Small intestine (tissue), 16 donors: ENCODE results near the gene NFKBIB. TPM values are rescaled to one million over a fixed set of nuclear protein-coding genes. Genes with fewer than 3 reads are reported as not detected.
A peak's percentile ranks its signal among the peaks of the same experiment; 100 is the strongest.

Source experiments
- DNase-seq, 2 donors: peaks; one replicate each; pipeline versions ENCODE4 v3.0.0 to v3.0.0-alpha.2; 2013
- FAIRE-seq: peaks from 2 replicates; lab custom pipeline; 2012; peaks lifted over from hg19 to GRCh38; lab: Jason Lieb, UNC
- H3K27ac ChIP-seq, 3 donors: one replicate each; pipeline ENCODE4 v1.5.1; 2013; ENCODE audit warnings: low read length in 2 of 3, mild to moderate bottlenecking in 2 of 3, control low read depth in 1 of 3, inconsistent platforms in 1 of 3, low read depth in 1 of 3, moderate library complexity in 1 of 3
- H3K27me3 ChIP-seq, 3 donors: one replicate each; pipeline ENCODE4 v1.6.1; 2013; ENCODE audit warnings: low read length in 3 of 3, inconsistent platforms in 1 of 3; ENCODE audit not compliant: control insufficient read depth in 3 of 3, insufficient read depth in 3 of 3
- H3K36me3 ChIP-seq, 3 donors: one replicate each; pipeline ENCODE4 v1.6.1; 2013; ENCODE audit warnings: low read length in 3 of 3, inconsistent platforms in 1 of 3, low read depth in 1 of 3, mild to moderate bottlenecking in 1 of 3, moderate library complexity in 1 of 3; ENCODE audit not compliant: control insufficient read depth in 3 of 3, insufficient read depth in 2 of 3
- H3K4me1 ChIP-seq, 3 donors: one replicate each; pipeline ENCODE4 v1.6.1; 2013; ENCODE audit warnings: low read length in 2 of 3, inconsistent platforms in 1 of 3, low read depth in 1 of 3, mild to moderate bottlenecking in 1 of 3, moderate library complexity in 1 of 3; ENCODE audit not compliant: control insufficient read depth in 3 of 3, insufficient read depth in 2 of 3
- H3K4me3 ChIP-seq, 3 donors: one replicate each; pipeline ENCODE4 v1.5.1; 2013; ENCODE audit warnings: low read length in 3 of 3, control low read depth in 1 of 3, inconsistent platforms in 1 of 3, low read depth in 1 of 3, mild to moderate bottlenecking in 1 of 3, moderate library complexity in 1 of 3
- H3K9me3 ChIP-seq, 2 donors: one replicate each; pipeline ENCODE4 v1.6.1; 2013; ENCODE audit warnings: low read depth in 1 of 2, low read length in 1 of 2; ENCODE audit not compliant: control insufficient read depth in 2 of 2, insufficient read depth in 1 of 2
- WGBS, 3 donors: extraction: QIAGEN DNeasy Blood & Tissue Kit; methylation state at CpG; one replicate each; pipeline ENCODE4 v1.1.7; 2013; 5-methylcytosine and 5-hydroxymethylcytosine counted together
- long read RNA-seq, 10 donors: transcript quantifications; one replicate each; lab custom pipeline, GENCODE V29; 2026
- polyA plus RNA-seq, 4 donors: library from polyadenylated mRNA; stranded (reverse) in 3 of 4; unstranded in 1 of 4; fragments of 200-250 nt in 3 of 4; fragments of 120-200 nt in 1 of 4; gene quantifications; one replicate each; pipeline versions ENCODE4 v1.2.1 to v1.2.3, GENCODE V29; 2013
- donor health status: healthy with polysubstance abuse.
- donor health status: control.
- donor health status: control.
- donor health status: Bipolar disorder and iron deficiency.
- donor health status: healthy.

The NFKBIB gene, protein sequence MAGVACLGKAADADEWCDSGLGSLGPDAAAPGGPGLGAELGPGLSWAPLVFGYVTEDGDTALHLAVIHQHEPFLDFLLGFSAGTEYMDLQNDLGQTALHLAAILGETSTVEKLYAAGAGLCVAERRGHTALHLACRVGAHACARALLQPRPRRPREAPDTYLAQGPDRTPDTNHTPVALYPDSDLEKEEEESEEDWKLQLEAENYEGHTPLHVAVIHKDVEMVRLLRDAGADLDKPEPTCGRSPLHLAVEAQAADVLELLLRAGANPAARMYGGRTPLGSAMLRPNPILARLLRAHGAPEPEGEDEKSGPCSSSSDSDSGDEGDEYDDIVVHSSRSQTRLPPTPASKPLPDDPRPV
- polyA plus RNA-seq: 10 to 100 TPM; 16.9 to 45.4 (median 43.8) TPM
- long read RNA-seq, donor 1, partial matches to known transcripts: 10 of 12 reads
- long read RNA-seq, donor 1, other reads (novel, unspliced or antisense): 0 of 12 reads
- long read RNA-seq, donor 2, partial matches to known transcripts: 159 of 451 reads
- long read RNA-seq, donor 2, other reads (novel, unspliced or antisense): 291 of 451 reads
- long read RNA-seq, donor 3, partial matches to known transcripts: 0 of 4 reads
- long read RNA-seq, donor 3, other reads (novel, unspliced or antisense): 0 of 4 reads
- long read RNA-seq, donor 4: 0 reads
- long read RNA-seq, donor 5, partial matches to known transcripts: 0 of 1 reads
- long read RNA-seq, donor 5, other reads (novel, unspliced or antisense): 0 of 1 reads
- long read RNA-seq, donor 6, partial matches to known transcripts: 0 of 6 reads
- long read RNA-seq, donor 6, other reads (novel, unspliced or antisense): 0 of 6 reads
- long read RNA-seq, donor 7, transcript NFKBIB-204 (5 exons, 1,929 nt): minor isoform, 5 of 11 reads
- long read RNA-seq, donor 7, transcript NFKBIB-201 (6 exons, 1,159 nt): major isoform, 6 of 11 reads
- long read RNA-seq, donor 7, partial matches to known transcripts: 0 of 11 reads
- long read RNA-seq, donor 7, other reads (novel, unspliced or antisense): 0 of 11 reads
- long read RNA-seq, donor 8: 0 reads
- long read RNA-seq, donor 9: 0 reads
- long read RNA-seq, donor 10, partial matches to known transcripts: 0 of 4 reads
- long read RNA-seq, donor 10, other reads (novel, unspliced or antisense): 0 of 4 reads

DNA sequence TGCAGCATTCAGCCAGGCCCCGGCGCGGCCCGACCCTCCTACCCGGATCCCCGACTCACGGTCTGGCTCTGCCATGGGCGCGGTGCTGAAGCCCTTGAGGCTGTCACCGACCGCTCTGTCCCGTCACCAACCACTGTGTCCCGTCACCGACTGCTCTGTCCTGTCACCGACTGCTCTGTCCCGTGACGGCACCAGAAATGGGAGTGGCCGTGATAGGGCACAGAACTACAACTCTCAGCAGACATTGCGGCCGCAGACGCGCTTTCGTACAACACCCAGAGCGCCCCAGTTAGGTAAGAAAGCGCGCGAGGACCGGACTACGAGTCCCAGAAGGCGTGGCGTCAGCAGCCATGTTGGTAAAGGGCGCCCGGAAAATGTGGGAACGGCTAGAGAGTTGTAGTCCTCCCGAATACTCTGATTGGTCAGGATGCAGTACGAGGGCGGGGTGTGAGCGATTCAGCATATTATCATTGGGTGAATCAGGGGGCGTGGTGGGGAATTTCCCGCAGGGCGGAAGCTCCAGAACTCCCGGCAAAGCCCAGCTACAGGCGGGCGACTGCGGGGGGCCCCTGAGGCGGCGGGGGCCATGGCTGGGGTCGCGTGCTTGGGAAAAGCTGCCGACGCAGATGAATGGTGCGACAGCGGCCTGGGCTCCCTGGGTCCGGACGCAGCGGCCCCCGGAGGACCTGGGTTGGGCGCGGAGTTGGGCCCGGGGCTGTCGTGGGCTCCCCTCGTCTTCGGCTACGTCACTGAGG, at the start of gene NFKBIB, which contains the start of gene SIRT2:
NFKBIB (plus strand) TSS at position 523 of the 755 bp plus-strand sequence; CDS start at position 587, 64 bp downstream.
SIRT2 (minus strand) TSS at position 172 of the 755 bp plus-strand sequence; CDS start at position 75, 97 bp downstream.
- FAIRE-seq: peak; percentile 39
- peak; percentile 100 for DNase-seq
- peak within 1 kb of the TSS; percentile 76 to 91 (median 80) for H3K27ac ChIP-seq
- 0 to 1% (median 0%) methylated on average over 56 to 64 of the region's 64 CpGs for WGBS, 3 donors
- peaks cover 0 to 20% (median 0%) of the 10 kb centered on the region in 3 donors for H3K36me3 ChIP-seq
- peaks cover 0 to 5% of the 10 kb centered on the region in 2 donors for H3K9me3 ChIP-seq
- peak within 1 kb of the TSS; percentile 80 to 82 (median 82) for H3K4me3 ChIP-seq
- no peaks in the 10 kb centered on the region for H3K27me3 ChIP-seq
- peaks cover 0 to 11% (median 0%) of the 10 kb centered on the region in 3 donors for H3K4me1 ChIP-seq

DNA sequence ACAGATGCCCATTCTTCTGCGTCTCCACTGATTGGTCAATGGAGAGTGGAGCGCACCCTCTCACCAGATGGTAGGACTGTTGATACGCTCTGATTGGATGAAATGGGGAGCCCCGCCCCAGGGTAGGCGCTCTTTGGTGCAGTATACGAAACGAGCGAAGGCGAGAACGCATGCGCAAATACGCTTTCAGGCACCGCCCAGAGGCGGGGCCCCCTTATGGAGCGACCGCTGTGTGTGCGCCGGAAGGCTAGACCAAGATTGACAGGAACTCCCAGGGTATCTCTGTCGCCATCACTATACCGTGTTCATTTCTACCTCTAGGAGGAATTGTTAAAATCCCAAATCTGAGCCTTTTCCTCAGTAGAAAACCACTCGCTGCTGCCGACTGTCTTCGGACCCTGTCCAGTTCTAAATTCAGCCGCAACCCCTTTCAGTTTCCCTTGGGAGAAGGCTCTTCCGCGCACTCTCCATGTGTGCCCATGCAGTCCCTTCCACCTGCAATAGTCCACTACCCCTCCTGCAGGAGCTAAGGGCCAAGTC, 49.3 kb upstream of the NFKBIB start:
- no peak for FAIRE-seq
- Histone ChIP-seq H3K36me3 (peaks cover 5 to 30% (median 13%) of the 10 kb centered on the region in 3 donors), H3K9me3 (no peaks in the 10 kb centered on the region), H3K4me3 (peak overlapping the region; percentile 30 to 82 (median 61)), H3K27ac (peak overlapping the region; percentile 95 to 96 (median 96)), H3K4me1 (peaks cover 2 to 21% (median 3%) of the 10 kb centered on the region in 3 donors), H3K27me3 (no peaks in the 10 kb centered on the region)
- 0% methylated on average over 26 of the region's 26 CpGs for WGBS, 3 donors
- DNase-seq: peak in 1 of 2 donors; percentile 100

DNA sequence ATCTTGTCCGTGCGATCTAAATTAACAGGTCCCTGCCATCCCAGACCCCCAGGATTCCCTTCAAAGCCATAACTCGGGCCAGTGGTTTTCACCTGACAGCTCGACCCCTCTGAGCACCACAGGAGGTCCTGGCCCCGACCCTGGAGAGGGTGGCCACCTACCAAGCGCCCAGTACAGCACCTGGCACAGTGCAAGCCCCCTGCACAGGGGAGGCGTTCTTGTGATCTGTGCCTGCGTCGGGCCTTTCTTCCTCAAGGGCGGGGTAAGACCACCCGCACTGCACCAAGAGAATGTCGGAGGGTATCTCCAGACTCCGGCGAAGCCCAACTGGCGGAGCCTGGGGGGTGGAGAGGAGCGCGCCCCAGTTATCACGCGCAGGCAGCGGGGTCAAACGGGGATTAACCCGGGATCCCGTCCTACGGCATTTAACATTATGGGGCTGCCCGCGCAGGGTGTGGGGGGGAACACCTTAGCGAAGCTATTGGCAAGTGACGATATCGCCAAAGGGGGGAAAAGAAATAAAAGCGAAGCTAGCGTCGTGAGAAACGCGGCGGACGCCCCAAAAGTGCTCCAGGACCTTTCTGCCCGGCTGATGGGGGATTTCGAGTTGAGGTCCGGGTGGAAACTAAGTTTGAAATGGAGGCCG, 48.7 kb upstream of the NFKBIB start:
- H3K9me3 ChIP-seq: no peaks in the 10 kb centered on the region
- no peak for FAIRE-seq

DNA sequence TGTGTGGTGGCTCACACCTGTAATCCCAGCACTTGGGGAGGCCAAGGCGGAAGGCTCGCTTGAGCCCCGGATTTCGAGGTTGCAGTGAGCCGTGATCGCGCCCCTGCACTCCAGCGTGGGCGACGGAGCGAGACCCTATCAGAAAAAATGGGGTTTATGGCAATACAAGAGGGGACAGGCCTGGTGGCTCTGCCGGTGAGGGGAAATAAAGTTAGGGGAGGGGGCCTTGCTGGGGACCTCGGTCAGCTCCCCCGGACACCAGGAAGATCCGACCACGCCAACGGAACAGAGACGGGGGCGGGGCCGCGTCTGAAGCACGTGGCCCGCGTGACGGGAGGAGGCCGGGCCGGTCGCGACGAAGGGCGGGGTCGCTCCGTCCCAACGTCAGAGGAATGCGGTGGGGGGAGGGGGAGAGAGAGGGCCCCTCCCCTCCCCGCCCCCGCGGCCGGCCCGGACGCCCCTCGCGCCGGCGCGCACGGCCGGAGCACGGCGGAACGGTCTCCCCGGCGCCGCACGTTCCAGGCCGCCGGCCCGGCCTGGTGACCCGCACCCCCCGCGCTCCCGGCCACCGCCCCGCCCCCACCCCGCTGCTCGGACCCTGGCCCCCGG, 48.0 kb upstream of the NFKBIB start:
- WGBS, 3 donors: 1% methylated on average over 38 to 61 of the region's 67 CpGs
- FAIRE-seq: no peak
- peaks cover 0 to 3% of the 10 kb centered on the region in 2 donors for H3K9me3 ChIP-seq
- H3K27ac ChIP-seq: peak overlapping the region; percentile 95 to 96 (median 96)
- H3K27me3 ChIP-seq: no peaks in the 10 kb centered on the region
- H3K4me1 ChIP-seq: peaks cover 2 to 22% (median 3%) of the 10 kb centered on the region in 3 donors
- H3K4me3 ChIP-seq: peak overlapping the region; percentile 82 to 92 (median 89)
- peak; percentile 92 to 97 for DNase-seq
- peaks cover 3 to 18% (median 7%) of the 10 kb centered on the region in 3 donors for H3K36me3 ChIP-seq

More for the DNA sequence above, 48.7 kb upstream of the NFKBIB start:
- Histone ChIP-seq H3K4me3 (peak overlapping the region; percentile 30 to 82 (median 61)), H3K27ac (peak overlapping the region; percentile 95 to 96 (median 96)), H3K27me3 (no peaks in the 10 kb centered on the region), H3K4me1 (peaks cover 2 to 21% (median 3%) of the 10 kb centered on the region in 3 donors), H3K36me3 (peaks cover 3 to 24% (median 10%) of the 10 kb centered on the region in 3 donors)
- peak in 1 of 2 donors; percentile 66 for DNase-seq
- WGBS, 3 donors: 1% methylated on average over 39 to 40 of the region's 40 CpGs

DNA sequence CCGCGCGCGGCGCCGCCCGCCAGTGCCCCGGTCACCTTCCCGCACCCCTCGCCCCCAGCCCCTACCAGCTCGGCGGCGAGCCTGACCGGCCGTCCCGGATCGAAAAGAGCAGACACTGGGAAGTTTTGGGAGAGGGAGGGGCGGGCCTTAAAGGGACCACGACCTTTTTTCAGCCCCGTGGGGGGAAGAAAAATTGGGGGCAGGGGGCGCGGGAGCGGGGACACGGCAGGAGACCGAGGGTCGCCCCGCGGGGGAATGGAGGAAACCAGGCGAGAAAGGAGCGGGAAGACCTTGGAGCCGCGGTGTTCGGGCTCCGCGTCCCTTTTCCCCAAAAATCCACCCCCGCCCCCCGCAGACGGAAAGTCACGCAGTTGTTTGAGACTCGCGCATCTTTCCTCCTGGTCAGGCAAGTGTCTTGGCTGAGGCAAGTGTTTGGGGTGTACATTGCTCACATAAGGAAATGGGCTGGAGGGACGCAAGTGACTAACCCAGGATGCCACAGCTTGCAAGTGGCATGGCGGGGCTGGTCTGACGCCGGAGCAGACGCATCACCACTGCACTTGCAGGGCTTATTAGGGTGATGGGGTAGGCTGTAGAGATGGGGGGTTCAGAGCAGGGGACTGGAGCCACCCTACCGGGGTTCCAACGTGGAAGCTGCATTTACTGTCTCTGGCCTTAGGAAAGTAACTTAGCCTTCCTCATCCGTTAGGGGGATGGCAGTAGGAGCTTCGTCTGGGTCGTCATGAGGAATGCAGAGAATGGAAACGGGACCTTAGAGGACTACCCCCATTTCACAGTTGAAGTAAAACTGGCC, 47.3 kb upstream of the NFKBIB start:
- WGBS, 3 donors: 1 to 2% (median 1%) methylated on average over 39 to 52 of the region's 52 CpGs
- Histone ChIP-seq H3K36me3 (peaks cover 0 to 11% (median 0%) of the 10 kb centered on the region in 3 donors), H3K27me3 (no peaks in the 10 kb centered on the region), H3K9me3 (peaks cover 0 to 3% of the 10 kb centered on the region in 2 donors), H3K4me1 (peaks cover 2 to 24% (median 3%) of the 10 kb centered on the region in 3 donors), H3K27ac (peak overlapping the region; percentile 79 to 96 (median 95)), H3K4me3 (peak overlapping the region; percentile 82 to 92 (median 89))
- DNase-seq (peak; percentile 58 to 65), FAIRE-seq (no peak)

DNA sequence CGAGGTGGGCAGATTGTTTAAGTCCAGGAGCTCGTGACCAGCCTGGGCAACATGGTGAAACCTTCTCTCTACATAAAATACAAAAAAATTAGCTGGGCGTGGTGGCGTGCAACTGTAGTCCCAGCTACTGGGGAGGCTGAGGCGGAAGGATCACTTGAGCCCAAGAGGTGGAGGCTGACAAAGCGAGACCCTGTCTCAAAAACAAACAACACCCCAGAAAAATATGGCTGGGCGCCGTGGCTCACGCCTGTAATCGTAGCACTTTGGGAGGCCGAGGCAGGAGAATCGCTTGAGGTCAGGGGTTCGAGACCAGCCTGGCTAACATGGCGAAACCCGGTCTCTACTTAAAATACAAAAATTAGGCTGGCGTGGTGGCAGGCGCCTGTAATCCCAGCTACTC, 46.6 kb upstream of the NFKBIB start:
- Histone ChIP-seq H3K27ac (peak overlapping the region in 1 of 3 donors; percentile 95), H3K27me3 (no peaks in the 10 kb centered on the region), H3K9me3 (peaks cover 0 to 3% of the 10 kb centered on the region in 2 donors), H3K4me1 (peaks cover 0 to 23% (median 3%) of the 10 kb centered on the region in 3 donors), H3K36me3 (peaks cover 0 to 3% (median 0%) of the 10 kb centered on the region in 3 donors), H3K4me3 (no peak overlapping the region)
- FAIRE-seq: no peak
- 85 to 92% (median 87%) methylated on average over 17 of the region's 17 CpGs for WGBS, 3 donors
- no peak for DNase-seq
